Renal cortical epithelial cell (primary cell): ENCODE measurements around the gene DBH. TPM values are rescaled to one million over a fixed set of nuclear protein-coding genes. Genes with fewer than 3 reads are reported as not detected.
"Not testable (repeated sequence)": the region's sequence is repeated elsewhere in the genome, so short reads cannot be mapped to it uniquely, and the experiment has no call there.

ENCODE experiments used
- DNase-seq: peaks from one replicate; pipeline ENCODE4 v3.0.0-alpha.2; 2011; ENCODE audit warnings: low read depth
- total RNA-seq: library from RNA; depleted of rRNA; stranded (reverse); fragments of >200 nt; gene quantifications from 2 replicates; pipeline ENCODE4 v1.2.3, GENCODE V29; 2014

The DBH gene
- total RNA-seq, 1 donor from 2014 or later = not detected

- no peak for DNase-seq
Observed at GRCh38 chr9:133666387-133666786, 30.2 kb downstream of the DBH start.

GRCh38 chr9:133666845-133667244, 30.7 kb downstream of the DBH start:
- DNase-seq = no peak

- DNase-seq = no peak
Observed at GRCh38 chr9:133667759-133668450, 31.7 kb downstream of the DBH start.

- no peak for DNase-seq
Observed at GRCh38 chr9:133669182-133669801, 33.1 kb downstream of the DBH start.

- no peak for DNase-seq
Observed at GRCh38 chr9:133670466-133670865, 34.3 kb downstream of the DBH start.

- DNase-seq = no peak
Observed at GRCh38 chr9:133671371-133671770, 35.2 kb downstream of the DBH start.

GRCh38 chr9:133672503-133673257, 36.5 kb downstream of the DBH start:
- DNase-seq = no peak

GRCh38 chr9:133673258-133673655, 37.1 kb downstream of the DBH start:
- no peak for DNase-seq

- DNase-seq = no peak
Observed at GRCh38 chr9:133674091-133674490, 37.9 kb downstream of the DBH start.

GRCh38 chr9:133675796-133676195, 39.6 kb downstream of the DBH start:
- DNase-seq = not testable (repeated sequence)

GRCh38 chr9:133676450-133676849, 40.3 kb downstream of the DBH start:
- DNase-seq = no peak

- no peak for DNase-seq
Observed at GRCh38 chr9:133677126-133678010, 41.2 kb downstream of the DBH start.

GRCh38 chr9:133679056-133679455, 42.9 kb downstream of the DBH start:
- no peak for DNase-seq

- no peak for DNase-seq
Observed at GRCh38 chr9:133679466-133680061, 43.4 kb downstream of the DBH start.

GRCh38 chr9:133680250-133680975, 44.2 kb downstream of the DBH start:
- DNase-seq = no peak

- DNase-seq = no peak
Observed at GRCh38 chr9:133680976-133681657, 45.0 kb downstream of the DBH start.

- DNase-seq = no peak
Observed at GRCh38 chr9:133681658-133682306, 45.6 kb downstream of the DBH start.

GRCh38 chr9:133682818-133683585, 46.8 kb downstream of the DBH start:
- no peak for DNase-seq

- no peak for DNase-seq
Observed at GRCh38 chr9:133683586-133684120, 47.5 kb downstream of the DBH start.
